Right atrium auricular region (tissue), 2 donors: Measurements from ENCODE around the gene MATN3. TPM values are rescaled to one million over a fixed set of nuclear protein-coding genes. Genes with fewer than 3 reads are reported as not detected.

Experiments used
- DNase-seq: peaks from one replicate; pipeline ENCODE4 v3.0.0-alpha.2; 2019; ENCODE audit warnings: low spot score
- H3K27ac ChIP-seq, 2 donors: fragments of 200-600 bp; sonication (generic); 1 replicate in 1 of 2; 2 replicates in 1 of 2; pipeline ENCODE4 v1.5.1; 2016 to 2019
- H3K27me3 ChIP-seq, 2 donors: fragments of 200-600 bp; sonication (generic); one replicate each; pipeline versions ENCODE4 v1.5.1 to v1.6.0; 2017 to 2019
- H3K36me3 ChIP-seq: fragments of 200-600 bp; sonication (generic); one replicate; pipeline ENCODE4 v1.5.1; 2016
- H3K4me1 ChIP-seq, 2 donors: fragments of 200-600 bp; sonication (generic); one replicate each; pipeline versions ENCODE4 v1.5.1 to v1.6.0; 2017 to 2019
- H3K4me3 ChIP-seq, 2 donors: fragments of 200-600 bp; sonication (generic); 1 replicate in 1 of 2; 2 replicates in 1 of 2; pipeline ENCODE4 v1.5.1; 2017 to 2019; ENCODE audit warnings: mild to moderate bottlenecking in 1 of 2, moderate library complexity in 1 of 2
- H3K9me3 ChIP-seq, 2 donors: fragments of 200-600 bp; sonication (generic); one replicate each; pipeline ENCODE4 v1.5.1; 2019
- total RNA-seq, 2 donors: library from RNA; depleted of rRNA; stranded (reverse); fragments of >200 nt; gene quantifications; one replicate each; pipeline ENCODE4 v1.1.0, GENCODE V29; 2016
- TF ChIP-seq, protein P1 (sequence below), 2 donors: fragments of 200-600 bp; sonication (generic); IDR thresholded peaks; one replicate each; pipeline ENCODE4 v1.5.1; 2019; ENCODE audit warnings: antibody characterized with exemption in 2 of 2

Gene MATN3
- total RNA-seq, 2 donors from 2014 or later, result not detected

DNA sequence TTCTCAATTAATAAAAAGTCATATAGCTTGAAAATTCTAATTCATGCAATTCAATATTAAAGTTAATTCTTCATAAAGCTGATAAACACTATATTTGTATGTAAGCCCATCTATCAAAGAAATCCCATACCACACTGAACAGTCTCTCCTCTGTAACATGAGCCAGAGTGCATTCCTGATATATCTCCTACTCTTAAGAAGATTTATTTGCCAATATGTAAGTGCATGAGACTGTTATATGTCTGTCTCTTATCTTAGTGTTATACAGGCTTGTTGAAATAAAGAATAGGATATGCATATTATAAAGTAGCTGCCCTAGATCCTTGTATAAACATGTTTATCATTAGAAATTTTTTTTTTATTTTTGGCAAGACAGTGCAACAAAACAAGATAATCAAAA is 70.3 kb downstream of the MATN3 start:
- H3K4me1 ChIP-seq, result no peaks in the 10 kb centered on the region
- H3K36me3 ChIP-seq, result peaks cover 12% of the 10 kb centered on the region
- H3K9me3 ChIP-seq, result no peaks in the 10 kb centered on the region
- H3K4me3 ChIP-seq, result no peak overlapping the region
- no peak overlapping the region for H3K27ac ChIP-seq
- DNase-seq, result no peak
- no peaks in the 10 kb centered on the region for H3K27me3 ChIP-seq
- TF ChIP-seq, protein P1, sequence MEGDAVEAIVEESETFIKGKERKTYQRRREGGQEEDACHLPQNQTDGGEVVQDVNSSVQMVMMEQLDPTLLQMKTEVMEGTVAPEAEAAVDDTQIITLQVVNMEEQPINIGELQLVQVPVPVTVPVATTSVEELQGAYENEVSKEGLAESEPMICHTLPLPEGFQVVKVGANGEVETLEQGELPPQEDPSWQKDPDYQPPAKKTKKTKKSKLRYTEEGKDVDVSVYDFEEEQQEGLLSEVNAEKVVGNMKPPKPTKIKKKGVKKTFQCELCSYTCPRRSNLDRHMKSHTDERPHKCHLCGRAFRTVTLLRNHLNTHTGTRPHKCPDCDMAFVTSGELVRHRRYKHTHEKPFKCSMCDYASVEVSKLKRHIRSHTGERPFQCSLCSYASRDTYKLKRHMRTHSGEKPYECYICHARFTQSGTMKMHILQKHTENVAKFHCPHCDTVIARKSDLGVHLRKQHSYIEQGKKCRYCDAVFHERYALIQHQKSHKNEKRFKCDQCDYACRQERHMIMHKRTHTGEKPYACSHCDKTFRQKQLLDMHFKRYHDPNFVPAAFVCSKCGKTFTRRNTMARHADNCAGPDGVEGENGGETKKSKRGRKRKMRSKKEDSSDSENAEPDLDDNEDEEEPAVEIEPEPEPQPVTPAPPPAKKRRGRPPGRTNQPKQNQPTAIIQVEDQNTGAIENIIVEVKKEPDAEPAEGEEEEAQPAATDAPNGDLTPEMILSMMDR (IDR thresholded peaks at IDR 0.05), result no peak

Other genes starting within 250 kb of the MATN3 start
- 1 to 10 TPM; 3.7 to 6.6 TPM for gene TTC32, start 110.7 kb downstream of the MATN3 start, total RNA-seq
- 1 to 10 TPM; 4.1 to 5.0 TPM for gene WDR35, start 22.6 kb downstream of the MATN3 start, total RNA-seq
- 100 to 1,000 TPM; 145 TPM for gene LAPTM4A, start 39.0 kb upstream of the MATN3 start, total RNA-seq
- gene SDC1, start 212.5 kb upstream of the MATN3 start, total RNA-seq, result under 1 TPM in 1 of 2 donors, not detected in 1; 0.24 TPM